Amniotic stem cell (primary cell): ENCODE results near the gene PMAIP1.
"Not testable (repeated sequence)": the region's sequence is repeated elsewhere in the genome, so short reads cannot be mapped to it uniquely, and the experiment has no call there.

ENCODE experiments used
- DNase-seq: peaks from one replicate; lab custom pipeline; 2025; lab: John Stamatoyannopoulos, UW

PMAIP1 gene

GRCh38 chr18:59899298-59900221 lies at the start of gene PMAIP1:
Gene PMAIP1, plus strand, starts transcription at chr18:59899996. Its CDS starts 182 bp downstream, at chr18:59900178.
- DNase-seq: peak; percentile 90

GRCh38 chr18:59851784-59852399 lies 47.9 kb upstream of the PMAIP1 start:
- no peak for DNase-seq

- DNase-seq: no peak
These were observed 47.2 kb upstream of the PMAIP1 start for GRCh38 chr18:59852548-59852947.

GRCh38 chr18:59853380-59853779 lies 46.4 kb upstream of the PMAIP1 start:
- no peak for DNase-seq

GRCh38 chr18:59853988-59854387 lies 45.8 kb upstream of the PMAIP1 start:
- not testable (repeated sequence) for DNase-seq

GRCh38 chr18:59861009-59861408 lies 38.8 kb upstream of the PMAIP1 start:
- DNase-seq: no peak

GRCh38 chr18:59861963-59862819 lies 37.6 kb upstream of the PMAIP1 start:
- no peak for DNase-seq

GRCh38 chr18:59865241-59865986 lies 34.4 kb upstream of the PMAIP1 start:
- no peak for DNase-seq

- no peak for DNase-seq
These were observed 33.1 kb upstream of the PMAIP1 start for GRCh38 chr18:59866551-59867269.

- no peak for DNase-seq
These were observed 32.3 kb upstream of the PMAIP1 start for GRCh38 chr18:59867337-59868104.

- DNase-seq: no peak
These were observed 29.1 kb upstream of the PMAIP1 start for GRCh38 chr18:59870623-59871130.

GRCh38 chr18:59871711-59872362 lies 28.0 kb upstream of the PMAIP1 start:
- DNase-seq: no peak

GRCh38 chr18:59873641-59874040 lies 26.2 kb upstream of the PMAIP1 start:
- DNase-seq: no peak

GRCh38 chr18:59874166-59874565 lies 25.6 kb upstream of the PMAIP1 start:
- peak; percentile 65 for DNase-seq

- no peak for DNase-seq
These were observed 23.5 kb upstream of the PMAIP1 start for GRCh38 chr18:59876310-59876626.

GRCh38 chr18:59877361-59877760 lies 22.4 kb upstream of the PMAIP1 start:
- no peak for DNase-seq

GRCh38 chr18:59878644-59879043 lies 21.2 kb upstream of the PMAIP1 start:
- no peak for DNase-seq

GRCh38 chr18:59881728-59882656 lies 17.8 kb upstream of the PMAIP1 start:
- no peak for DNase-seq
